GM12873 (cell line): Measurements from ENCODE around the gene LCN6.
A peak's percentile ranks its signal among the peaks of the same experiment; 100 is the strongest.

Source experiments
- TF ChIP-seq, protein P1 (sequence below): IDR thresholded peaks from 2 replicates; pipeline ENCODE4 v1.5.1; 2012; ENCODE audit warnings: low read depth, mild to moderate bottlenecking, moderate library complexity, low read length, control low read depth; ENCODE audit not compliant: insufficient read depth; ENCODE audit errors: missing control alignments

The LCN6 gene

GRCh38 chr9:136784249-136784996, 36.1 kb upstream of the LCN6 start:
- TF ChIP-seq, protein P1, sequence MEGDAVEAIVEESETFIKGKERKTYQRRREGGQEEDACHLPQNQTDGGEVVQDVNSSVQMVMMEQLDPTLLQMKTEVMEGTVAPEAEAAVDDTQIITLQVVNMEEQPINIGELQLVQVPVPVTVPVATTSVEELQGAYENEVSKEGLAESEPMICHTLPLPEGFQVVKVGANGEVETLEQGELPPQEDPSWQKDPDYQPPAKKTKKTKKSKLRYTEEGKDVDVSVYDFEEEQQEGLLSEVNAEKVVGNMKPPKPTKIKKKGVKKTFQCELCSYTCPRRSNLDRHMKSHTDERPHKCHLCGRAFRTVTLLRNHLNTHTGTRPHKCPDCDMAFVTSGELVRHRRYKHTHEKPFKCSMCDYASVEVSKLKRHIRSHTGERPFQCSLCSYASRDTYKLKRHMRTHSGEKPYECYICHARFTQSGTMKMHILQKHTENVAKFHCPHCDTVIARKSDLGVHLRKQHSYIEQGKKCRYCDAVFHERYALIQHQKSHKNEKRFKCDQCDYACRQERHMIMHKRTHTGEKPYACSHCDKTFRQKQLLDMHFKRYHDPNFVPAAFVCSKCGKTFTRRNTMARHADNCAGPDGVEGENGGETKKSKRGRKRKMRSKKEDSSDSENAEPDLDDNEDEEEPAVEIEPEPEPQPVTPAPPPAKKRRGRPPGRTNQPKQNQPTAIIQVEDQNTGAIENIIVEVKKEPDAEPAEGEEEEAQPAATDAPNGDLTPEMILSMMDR = peak; percentile 40

- TF ChIP-seq, protein P1 = no peak
These were observed 34.1 kb upstream of the LCN6 start for GRCh38 chr9:136782452-136782851.

GRCh38 chr9:136779808-136780207, 31.5 kb upstream of the LCN6 start:
- TF ChIP-seq, protein P1 = no peak

- TF ChIP-seq, protein P1 = no peak
These were observed 29.0 kb upstream of the LCN6 start for GRCh38 chr9:136777359-136777758.

- TF ChIP-seq, protein P1 = no peak
These were observed 28.6 kb upstream of the LCN6 start for GRCh38 chr9:136776947-136777346.

- TF ChIP-seq, protein P1 = no peak
These were observed 26.9 kb upstream of the LCN6 start for GRCh38 chr9:136775191-136775590.

DNA sequence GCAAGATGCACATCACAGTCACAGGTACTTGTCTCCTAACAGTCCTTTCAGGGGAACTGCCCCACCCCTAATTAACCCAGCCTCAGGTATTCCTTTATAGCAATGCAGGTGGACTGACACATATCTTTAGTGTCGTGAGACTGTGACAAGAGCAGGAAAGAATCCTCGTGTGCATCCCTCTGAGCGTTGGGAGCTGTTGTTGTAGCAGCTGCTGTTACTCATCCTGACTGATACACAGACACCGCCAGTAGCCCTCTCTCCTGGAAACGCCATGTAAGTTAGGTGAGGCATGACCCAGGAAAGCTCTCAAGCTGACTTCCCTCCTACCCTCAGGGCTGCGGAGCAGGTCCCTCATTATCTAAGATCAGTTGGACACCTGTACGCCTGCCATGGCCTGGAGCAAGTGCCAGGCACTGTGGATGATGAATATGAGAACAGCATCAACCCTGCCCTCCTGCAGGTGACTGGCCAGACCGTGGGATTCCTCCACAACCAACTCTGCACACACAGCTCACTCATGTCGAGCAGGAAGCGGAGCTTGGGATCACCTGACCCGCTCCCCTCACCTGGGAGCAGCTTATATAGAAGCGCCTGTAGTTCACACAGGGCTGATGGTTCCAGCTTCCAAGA, 26.2 kb upstream of the LCN6 start:
- TF ChIP-seq, protein P1 = no peak
